SK-N-SH treated with all-trans-retinoic acid at 6 μM for 48 hours (cell line): Measurements from ENCODE around the gene DIP2A.

Experiments
- ATAC-seq: fragments of 200-7000 bp; cut with Tn5 transposase; 3 replicates; pipeline ENCODE4 v1.9.1; 2020; ENCODE audit warnings: mild to moderate bottlenecking, moderate library complexity
- ARNTL ChIP-seq: fragments of 450-650 bp; formaldehyde crosslinking; IDR thresholded peaks from 2 replicates; pipeline ENCODE4 v1.5.0; 2020; ENCODE audit warnings: low read depth, mild to moderate bottlenecking, moderate library complexity, borderline replicate concordance
- BACH2 ChIP-seq: fragments of 250-450 bp; sonication (Bioruptor Pico); IDR thresholded peaks from 2 replicates; pipeline ENCODE4 v1.9.0; 2021; ENCODE audit warnings: mild to moderate bottlenecking, borderline replicate concordance
- CSDC2 ChIP-seq: fragments of 250-450 bp; sonication (Bioruptor Pico); IDR thresholded peaks from 2 replicates; pipeline ENCODE4 v1.5.0; 2020; ENCODE audit warnings: mild to moderate bottlenecking, moderate library complexity
- ESRRG ChIP-seq: fragments of 250-450 bp; sonication (Bioruptor Pico); IDR thresholded peaks from 2 replicates; pipeline ENCODE4 v1.6.1; 2021; ENCODE audit warnings: mild to moderate bottlenecking
- GLIS3 ChIP-seq: fragments of 250-450 bp; sonication (Bioruptor Pico); IDR thresholded peaks from 2 replicates; pipeline ENCODE4 v1.5.0; 2020; ENCODE audit warnings: mild to moderate bottlenecking, moderate library complexity
- ISL1 ChIP-seq: fragments of 250-450 bp; sonication (Bioruptor Pico); IDR thresholded peaks from 2 replicates; pipeline ENCODE4 v2.1.2; 2022; ENCODE audit warnings: mild to moderate bottlenecking, moderate library complexity
- OSR1 ChIP-seq: fragments of 250-450 bp; sonication (Bioruptor Pico); IDR thresholded peaks from 2 replicates; pipeline ENCODE4 v1.8.0; 2022; ENCODE audit warnings: moderate library complexity, mild to moderate bottlenecking, inconsistent platforms
- PPARA ChIP-seq: fragments of 250-450 bp; sonication (Bioruptor Pico); IDR thresholded peaks from 2 replicates; pipeline ENCODE4 v1.5.0; 2020; ENCODE audit warnings: mild to moderate bottlenecking, borderline replicate concordance
- RARB ChIP-seq: fragments of 250-450 bp; sonication (Bioruptor Pico); IDR thresholded peaks from 2 replicates; pipeline ENCODE4 v1.8.0; 2021; ENCODE audit warnings: mild to moderate bottlenecking, moderate library complexity
- SNAI2 ChIP-seq: fragments of 250-450 bp; sonication (Bioruptor Pico); IDR thresholded peaks from 2 replicates; pipeline ENCODE4 v1.5.0; 2020; ENCODE audit warnings: mild to moderate bottlenecking, moderate library complexity
- TCF4 ChIP-seq: fragments of 250-450 bp; sonication (Bioruptor Pico); IDR thresholded peaks from 2 replicates; pipeline ENCODE4 v1.8.0; 2021; ENCODE audit warnings: mild to moderate bottlenecking, moderate library complexity, borderline replicate concordance
- TOX ChIP-seq: fragments of 250-450 bp; sonication (Bioruptor Pico); IDR thresholded peaks from 2 replicates; pipeline ENCODE4 v1.8.0; 2021; ENCODE audit warnings: mild to moderate bottlenecking, moderate library complexity, borderline replicate concordance
- ZC3H10 ChIP-seq: fragments of 250-450 bp; sonication (Bioruptor Pico); IDR thresholded peaks from 2 replicates; pipeline ENCODE4 v1.5.1; 2021; ENCODE audit warnings: mild to moderate bottlenecking, moderate library complexity
- ZNF565 ChIP-seq: fragments of 450-650 bp; formaldehyde crosslinking; conservative IDR thresholded peaks from 2 replicates; pipeline ENCODE4 v1.5.0; 2020; ENCODE audit warnings: low read depth, mild to moderate bottlenecking, moderate library complexity
- ZNF8 ChIP-seq: fragments of 450-650 bp; formaldehyde crosslinking; IDR thresholded peaks from 2 replicates; pipeline ENCODE4 v1.5.0; 2020; ENCODE audit warnings: mild to moderate bottlenecking, moderate library complexity
- TF ChIP-seq, protein P1 (sequence below): fragments of 250-450 bp; sonication (Bioruptor Pico); IDR thresholded peaks from 2 replicates; pipeline ENCODE4 v1.8.0; 2021; ENCODE audit warnings: low read depth, mild to moderate bottlenecking, moderate library complexity, borderline replicate concordance
- TF ChIP-seq, protein P2 (sequence below): fragments of 250-450 bp; sonication (Bioruptor Pico); IDR thresholded peaks from 2 replicates; pipeline ENCODE4 v1.5.1; 2020; ENCODE audit warnings: low read depth, mild to moderate bottlenecking, moderate library complexity
- TF ChIP-seq, protein P3 (sequence below): fragments of 250-450 bp; sonication (Bioruptor Pico); IDR thresholded peaks from 2 replicates; pipeline ENCODE4 v1.8.0; 2020; ENCODE audit warnings: mild to moderate bottlenecking, moderate library complexity, borderline replicate concordance
- TF ChIP-seq, protein P4 (sequence below): fragments of 250-450 bp; sonication (Bioruptor Pico); IDR thresholded peaks from 2 replicates; pipeline ENCODE4 v1.5.0; 2020; ENCODE audit warnings: mild to moderate bottlenecking, moderate library complexity
- TF ChIP-seq, protein P5 (sequence below): fragments of 250-450 bp; sonication (Bioruptor Pico); IDR thresholded peaks from 2 replicates; pipeline ENCODE4 v1.5.1; 2021; ENCODE audit warnings: mild to moderate bottlenecking, moderate library complexity

Gene DIP2A

DNA sequence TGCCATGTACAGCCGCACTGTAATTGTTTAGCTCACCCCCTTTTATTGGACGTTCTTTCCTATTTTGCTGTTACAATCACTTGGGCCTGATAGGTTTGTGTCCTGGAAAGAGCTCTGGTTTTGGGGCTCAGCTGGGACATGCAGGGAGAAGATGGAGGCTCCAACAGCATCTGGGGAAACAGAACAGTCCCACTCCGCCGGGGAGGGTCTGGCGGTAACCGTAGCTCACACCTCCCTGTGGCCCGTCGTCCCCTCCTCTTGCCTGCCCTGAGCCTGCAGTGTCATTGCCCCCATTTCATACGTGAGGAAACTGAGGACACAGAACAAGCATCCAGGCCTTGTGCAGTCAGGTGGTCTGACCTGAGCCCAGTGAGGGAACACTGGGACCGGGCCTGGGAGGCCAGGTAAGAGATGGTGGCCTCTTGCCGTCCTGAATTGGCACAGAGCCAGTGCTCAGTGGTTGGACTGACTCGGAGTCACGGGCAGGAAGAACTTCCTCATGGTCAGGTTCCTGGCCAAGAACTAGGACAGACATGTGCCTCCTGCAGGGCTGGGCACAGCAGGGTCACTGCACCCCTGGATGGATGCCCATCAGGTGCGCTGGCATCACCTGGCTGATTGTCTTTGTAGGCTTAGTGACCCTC is 104.4 kb downstream of the DIP2A start:
- ATAC-seq: no peak

DNA sequence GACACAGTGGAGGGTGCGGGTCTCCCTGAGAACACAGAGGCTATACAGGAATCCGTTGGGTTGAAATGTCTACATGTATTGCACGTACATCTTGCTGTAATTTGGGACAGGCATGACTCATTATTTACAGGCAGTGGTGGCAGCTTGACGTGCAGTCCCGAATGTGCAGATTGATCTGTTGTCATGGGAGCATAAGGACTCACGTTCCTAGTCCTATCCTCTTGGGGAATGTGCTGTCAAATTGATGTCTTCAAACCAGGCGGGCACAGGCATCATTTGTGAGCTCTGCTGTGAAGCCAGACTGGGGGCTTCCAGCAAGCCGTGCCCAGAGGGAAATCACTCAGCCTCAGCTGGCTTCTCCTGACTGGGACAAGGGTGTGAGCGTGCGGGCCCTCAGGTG is 105.7 kb downstream of the DIP2A start:
- ATAC-seq: no peak
- TF ChIP-seq ZNF8 (CRISPR knock-in tag) (no peak), TOX (no peak), ESRRG (CRISPR knock-in tag) (no peak), ZNF565 (CRISPR knock-in tag) (no peak), ARNTL (CRISPR knock-in tag) (no peak), GLIS3 (CRISPR knock-in tag) (no peak), PPARA (CRISPR knock-in tag) (no peak), SNAI2 (CRISPR knock-in tag) (no peak), TCF4 (CRISPR knock-in tag) (no peak), CSDC2 (no peak)
- TF ChIP-seq, protein P1, sequence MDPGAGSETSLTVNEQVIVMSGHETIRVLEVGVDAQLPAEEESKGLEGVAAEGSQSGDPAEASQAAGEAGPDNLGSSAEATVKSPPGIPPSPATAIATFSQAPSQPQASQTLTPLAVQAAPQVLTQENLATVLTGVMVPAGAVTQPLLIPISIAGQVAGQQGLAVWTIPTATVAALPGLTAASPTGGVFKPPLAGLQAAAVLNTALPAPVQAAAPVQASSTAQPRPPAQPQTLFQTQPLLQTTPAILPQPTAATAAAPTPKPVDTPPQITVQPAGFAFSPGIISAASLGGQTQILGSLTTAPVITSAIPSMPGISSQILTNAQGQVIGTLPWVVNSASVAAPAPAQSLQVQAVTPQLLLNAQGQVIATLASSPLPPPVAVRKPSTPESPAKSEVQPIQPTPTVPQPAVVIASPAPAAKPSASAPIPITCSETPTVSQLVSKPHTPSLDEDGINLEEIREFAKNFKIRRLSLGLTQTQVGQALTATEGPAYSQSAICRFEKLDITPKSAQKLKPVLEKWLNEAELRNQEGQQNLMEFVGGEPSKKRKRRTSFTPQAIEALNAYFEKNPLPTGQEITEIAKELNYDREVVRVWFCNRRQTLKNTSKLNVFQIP (CRISPR knock-in tag): no peak

More for the DNA sequence above, 104.4 kb downstream of the DIP2A start:
- no peak for TF ChIP-seq ZNF565 (CRISPR knock-in tag)
- no peak for TF ChIP-seq OSR1
- TF ChIP-seq, protein P2, sequence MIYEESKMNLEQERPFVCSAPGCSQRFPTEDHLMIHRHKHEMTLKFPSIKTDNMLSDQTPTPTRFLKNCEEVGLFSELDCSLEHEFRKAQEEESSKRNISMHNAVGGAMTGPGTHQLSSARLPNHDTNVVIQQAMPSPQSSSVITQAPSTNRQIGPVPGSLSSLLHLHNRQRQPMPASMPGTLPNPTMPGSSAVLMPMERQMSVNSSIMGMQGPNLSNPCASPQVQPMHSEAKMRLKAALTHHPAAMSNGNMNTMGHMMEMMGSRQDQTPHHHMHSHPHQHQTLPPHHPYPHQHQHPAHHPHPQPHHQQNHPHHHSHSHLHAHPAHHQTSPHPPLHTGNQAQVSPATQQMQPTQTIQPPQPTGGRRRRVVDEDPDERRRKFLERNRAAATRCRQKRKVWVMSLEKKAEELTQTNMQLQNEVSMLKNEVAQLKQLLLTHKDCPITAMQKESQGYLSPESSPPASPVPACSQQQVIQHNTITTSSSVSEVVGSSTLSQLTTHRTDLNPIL (CRISPR knock-in tag): no peak
- TF ChIP-seq TOX: no peak
- TF ChIP-seq, protein P3, sequence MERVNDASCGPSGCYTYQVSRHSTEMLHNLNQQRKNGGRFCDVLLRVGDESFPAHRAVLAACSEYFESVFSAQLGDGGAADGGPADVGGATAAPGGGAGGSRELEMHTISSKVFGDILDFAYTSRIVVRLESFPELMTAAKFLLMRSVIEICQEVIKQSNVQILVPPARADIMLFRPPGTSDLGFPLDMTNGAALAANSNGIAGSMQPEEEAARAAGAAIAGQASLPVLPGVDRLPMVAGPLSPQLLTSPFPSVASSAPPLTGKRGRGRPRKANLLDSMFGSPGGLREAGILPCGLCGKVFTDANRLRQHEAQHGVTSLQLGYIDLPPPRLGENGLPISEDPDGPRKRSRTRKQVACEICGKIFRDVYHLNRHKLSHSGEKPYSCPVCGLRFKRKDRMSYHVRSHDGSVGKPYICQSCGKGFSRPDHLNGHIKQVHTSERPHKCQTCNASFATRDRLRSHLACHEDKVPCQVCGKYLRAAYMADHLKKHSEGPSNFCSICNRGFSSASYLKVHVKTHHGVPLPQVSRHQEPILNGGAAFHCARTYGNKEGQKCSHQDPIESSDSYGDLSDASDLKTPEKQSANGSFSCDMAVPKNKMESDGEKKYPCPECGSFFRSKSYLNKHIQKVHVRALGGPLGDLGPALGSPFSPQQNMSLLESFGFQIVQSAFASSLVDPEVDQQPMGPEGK: no peak
- TF ChIP-seq GLIS3 (CRISPR knock-in tag): no peak
- no peak for TF ChIP-seq ESRRG (CRISPR knock-in tag)
- TF ChIP-seq ISL1 (CRISPR knock-in tag): no peak
- no peak for TF ChIP-seq ARNTL (CRISPR knock-in tag)
- TF ChIP-seq PPARA (CRISPR knock-in tag): no peak
- TF ChIP-seq BACH2 (CRISPR knock-in tag): no peak
- TF ChIP-seq ZC3H10 (CRISPR knock-in tag): no peak
- no peak for TF ChIP-seq SNAI2 (CRISPR knock-in tag)
- TF ChIP-seq ZNF8 (CRISPR knock-in tag): no peak
- TF ChIP-seq TCF4 (CRISPR knock-in tag): no peak
- no peak for TF ChIP-seq RARB

DNA sequence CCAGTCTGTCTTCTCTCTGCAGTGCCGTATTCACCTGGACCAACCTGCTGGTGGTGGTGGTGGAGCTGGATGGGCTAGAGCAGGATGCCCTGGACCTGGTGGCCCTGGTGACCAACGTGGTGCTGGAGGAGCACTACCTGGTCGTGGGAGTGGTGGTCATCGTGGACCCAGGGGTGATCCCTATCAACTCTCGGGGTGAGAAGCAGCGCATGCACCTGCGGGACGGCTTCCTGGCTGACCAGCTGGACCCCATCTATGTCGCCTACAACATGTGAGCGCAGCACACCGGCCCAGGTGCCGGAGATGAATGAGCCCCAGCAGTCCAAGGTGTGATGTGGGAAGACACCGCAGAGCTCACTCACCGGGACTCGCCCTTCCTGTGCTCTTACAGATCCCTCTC is 108.7 kb downstream of the DIP2A start:
- TF ChIP-seq ARNTL (CRISPR knock-in tag): no peak
- no peak for ATAC-seq

DNA sequence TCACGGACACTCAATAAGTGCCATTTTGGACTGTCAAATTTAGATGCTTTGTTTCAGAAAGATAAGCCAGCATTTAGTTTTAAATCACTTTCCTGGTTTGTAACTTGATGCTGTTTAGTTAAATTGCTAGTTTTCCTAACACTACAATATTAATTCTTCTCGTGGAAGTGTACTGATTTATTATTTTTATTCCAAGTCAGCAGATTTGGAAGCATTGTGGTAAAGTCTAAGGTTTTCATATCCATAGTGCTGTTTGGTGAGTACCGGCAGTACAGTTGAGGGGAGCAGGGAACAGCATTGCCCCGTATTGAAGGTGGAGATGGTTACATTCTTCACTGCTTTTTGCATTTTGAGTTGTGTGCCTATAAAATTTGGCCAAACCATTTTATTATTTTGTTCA is 109.9 kb downstream of the DIP2A start:
- TF ChIP-seq GLIS3 (CRISPR knock-in tag): no peak
- TF ChIP-seq, protein P3: no peak
- TF ChIP-seq OSR1: no peak
- no peak for TF ChIP-seq SNAI2 (CRISPR knock-in tag)
- TF ChIP-seq, protein P4, sequence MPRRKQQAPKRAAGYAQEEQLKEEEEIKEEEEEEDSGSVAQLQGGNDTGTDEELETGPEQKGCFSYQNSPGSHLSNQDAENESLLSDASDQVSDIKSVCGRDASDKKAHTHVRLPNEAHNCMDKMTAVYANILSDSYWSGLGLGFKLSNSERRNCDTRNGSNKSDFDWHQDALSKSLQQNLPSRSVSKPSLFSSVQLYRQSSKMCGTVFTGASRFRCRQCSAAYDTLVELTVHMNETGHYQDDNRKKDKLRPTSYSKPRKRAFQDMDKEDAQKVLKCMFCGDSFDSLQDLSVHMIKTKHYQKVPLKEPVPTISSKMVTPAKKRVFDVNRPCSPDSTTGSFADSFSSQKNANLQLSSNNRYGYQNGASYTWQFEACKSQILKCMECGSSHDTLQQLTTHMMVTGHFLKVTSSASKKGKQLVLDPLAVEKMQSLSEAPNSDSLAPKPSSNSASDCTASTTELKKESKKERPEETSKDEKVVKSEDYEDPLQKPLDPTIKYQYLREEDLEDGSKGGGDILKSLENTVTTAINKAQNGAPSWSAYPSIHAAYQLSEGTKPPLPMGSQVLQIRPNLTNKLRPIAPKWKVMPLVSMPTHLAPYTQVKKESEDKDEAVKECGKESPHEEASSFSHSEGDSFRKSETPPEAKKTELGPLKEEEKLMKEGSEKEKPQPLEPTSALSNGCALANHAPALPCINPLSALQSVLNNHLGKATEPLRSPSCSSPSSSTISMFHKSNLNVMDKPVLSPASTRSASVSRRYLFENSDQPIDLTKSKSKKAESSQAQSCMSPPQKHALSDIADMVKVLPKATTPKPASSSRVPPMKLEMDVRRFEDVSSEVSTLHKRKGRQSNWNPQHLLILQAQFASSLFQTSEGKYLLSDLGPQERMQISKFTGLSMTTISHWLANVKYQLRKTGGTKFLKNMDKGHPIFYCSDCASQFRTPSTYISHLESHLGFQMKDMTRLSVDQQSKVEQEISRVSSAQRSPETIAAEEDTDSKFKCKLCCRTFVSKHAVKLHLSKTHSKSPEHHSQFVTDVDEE (CRISPR knock-in tag): no peak
- TF ChIP-seq, protein P1 (CRISPR knock-in tag): no peak
- TF ChIP-seq, protein P2 (CRISPR knock-in tag): no peak
- TF ChIP-seq ESRRG (CRISPR knock-in tag): no peak
- TF ChIP-seq, protein P5, sequence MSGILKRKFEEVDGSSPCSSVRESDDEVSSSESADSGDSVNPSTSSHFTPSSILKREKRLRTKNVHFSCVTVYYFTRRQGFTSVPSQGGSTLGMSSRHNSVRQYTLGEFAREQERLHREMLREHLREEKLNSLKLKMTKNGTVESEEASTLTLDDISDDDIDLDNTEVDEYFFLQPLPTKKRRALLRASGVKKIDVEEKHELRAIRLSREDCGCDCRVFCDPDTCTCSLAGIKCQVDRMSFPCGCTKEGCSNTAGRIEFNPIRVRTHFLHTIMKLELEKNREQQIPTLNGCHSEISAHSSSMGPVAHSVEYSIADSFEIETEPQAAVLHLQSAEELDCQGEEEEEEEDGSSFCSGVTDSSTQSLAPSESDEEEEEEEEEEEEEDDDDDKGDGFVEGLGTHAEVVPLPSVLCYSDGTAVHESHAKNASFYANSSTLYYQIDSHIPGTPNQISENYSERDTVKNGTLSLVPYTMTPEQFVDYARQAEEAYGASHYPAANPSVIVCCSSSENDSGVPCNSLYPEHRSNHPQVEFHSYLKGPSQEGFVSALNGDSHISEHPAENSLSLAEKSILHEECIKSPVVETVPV (CRISPR knock-in tag): no peak
- no peak for ATAC-seq
